HG03045 (cell line): ENCODE results near the gene ATPAF1.
"Not testable (repeated sequence)": the region's sequence is repeated elsewhere in the genome, so short reads cannot be mapped to it uniquely, and the experiment has no call there.

Experiments used
- ATAC-seq: cut with Tn5 transposase; IDR thresholded peaks from one replicate; pipeline ENCODE4 v1.9.1; 2021; ENCODE audit warnings: mild to moderate bottlenecking, moderate library complexity; ENCODE audit not compliant: unreplicated experiment

ATPAF1 gene

DNA sequence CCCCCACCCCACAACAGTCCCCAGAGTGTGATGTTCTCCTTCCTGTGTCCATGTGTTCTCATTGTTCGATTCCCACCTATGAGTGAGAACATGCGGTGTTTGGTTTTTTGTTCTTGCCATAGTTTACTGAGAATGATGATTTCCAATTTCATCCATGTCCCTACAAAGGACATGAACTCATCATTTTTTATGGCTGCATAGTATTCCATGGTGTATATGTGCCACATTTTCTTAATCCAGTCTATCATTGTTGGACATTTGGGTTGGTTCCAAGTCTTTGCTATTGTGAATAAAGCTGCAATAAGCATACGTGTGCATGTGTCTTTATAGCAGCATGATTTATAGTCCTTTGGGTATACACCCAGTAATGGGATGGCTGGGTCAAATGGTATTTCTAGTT lies 17.0 kb downstream of the ATPAF1 start:
- not testable (repeated sequence) for ATAC-seq

DNA sequence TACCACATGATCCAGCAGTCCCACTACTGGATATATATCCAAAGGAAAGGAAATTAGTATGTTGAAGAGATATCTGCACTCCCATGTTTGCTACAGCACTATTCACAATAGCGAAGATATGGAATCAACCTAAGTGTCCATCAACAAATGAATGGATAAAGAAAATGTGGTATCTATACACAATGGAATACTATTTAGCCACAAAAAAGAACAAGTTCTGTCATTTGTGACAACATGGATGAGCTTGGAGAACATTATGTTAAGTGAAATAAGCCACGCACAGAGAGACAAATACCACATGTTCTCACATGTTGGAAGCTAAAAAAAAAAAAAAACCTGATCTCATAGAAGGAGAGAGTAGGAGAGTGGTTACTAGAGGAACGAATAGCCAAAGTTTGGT lies 17.7 kb downstream of the ATPAF1 start:
- ATAC-seq = no peak

- no peak for ATAC-seq
These were observed 18.4 kb downstream of the ATPAF1 start for GRCh38 chr1:46649764-46650163.

DNA sequence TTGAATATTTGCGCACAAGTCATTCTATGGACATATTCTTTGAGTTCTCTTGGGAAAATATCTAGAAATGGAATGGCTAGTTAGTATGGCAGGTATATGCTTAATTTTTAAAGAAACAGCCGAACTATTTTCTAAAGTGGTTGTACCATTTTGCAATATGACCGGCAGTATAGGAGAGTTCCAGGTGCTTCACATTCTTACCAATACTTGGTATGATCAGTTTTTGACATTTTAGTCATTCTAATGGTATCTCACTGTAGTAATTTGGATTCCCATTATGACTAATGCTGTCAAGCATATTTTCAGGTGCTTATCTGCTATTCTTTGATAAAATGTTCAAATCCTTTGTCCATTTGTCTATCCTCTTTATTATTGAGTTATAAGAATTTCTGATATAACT lies 20.6 kb downstream of the ATPAF1 start:
- no peak for ATAC-seq

DNA sequence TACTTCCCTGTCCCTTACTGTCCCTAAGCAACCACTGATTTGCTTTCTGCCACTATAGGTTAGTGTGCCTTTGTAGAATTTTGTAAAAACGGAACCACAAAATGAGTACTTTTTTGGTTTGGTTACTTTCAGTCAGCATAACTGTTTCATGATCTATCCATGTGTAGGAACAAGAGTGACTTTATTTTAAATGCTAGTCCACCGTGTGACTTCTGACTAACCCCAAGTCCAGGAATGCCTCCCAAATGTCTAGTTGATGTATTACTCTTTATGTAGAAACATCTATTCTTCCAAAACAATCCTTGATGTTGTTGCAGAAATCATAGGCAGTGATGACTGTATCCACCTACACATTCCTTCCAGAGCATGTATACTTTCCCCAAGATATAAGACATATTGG lies 21.3 kb downstream of the ATPAF1 start:
- no peak for ATAC-seq

DNA sequence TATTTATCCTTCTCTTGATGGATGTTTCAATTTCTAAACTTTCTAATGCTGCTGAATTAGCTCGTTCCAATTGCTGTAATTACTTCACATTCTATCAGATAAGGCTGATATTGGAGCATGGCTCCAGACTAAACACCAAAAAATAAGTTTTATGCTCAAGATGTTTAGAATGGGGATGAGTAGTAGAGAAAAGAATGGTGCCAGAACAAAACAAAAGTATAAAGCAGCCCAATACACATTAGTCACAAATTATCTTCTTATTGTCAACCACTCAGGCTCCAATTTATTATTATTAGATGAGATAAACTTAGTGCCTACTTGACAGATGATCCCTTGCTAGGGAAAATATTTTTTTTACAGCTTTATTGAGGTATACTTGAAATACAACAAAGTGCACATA lies 21.8 kb downstream of the ATPAF1 start:
- ATAC-seq = no peak

GRCh38 chr1:46645815-46646214 lies 22.3 kb downstream of the ATPAF1 start:
- ATAC-seq = no peak

DNA sequence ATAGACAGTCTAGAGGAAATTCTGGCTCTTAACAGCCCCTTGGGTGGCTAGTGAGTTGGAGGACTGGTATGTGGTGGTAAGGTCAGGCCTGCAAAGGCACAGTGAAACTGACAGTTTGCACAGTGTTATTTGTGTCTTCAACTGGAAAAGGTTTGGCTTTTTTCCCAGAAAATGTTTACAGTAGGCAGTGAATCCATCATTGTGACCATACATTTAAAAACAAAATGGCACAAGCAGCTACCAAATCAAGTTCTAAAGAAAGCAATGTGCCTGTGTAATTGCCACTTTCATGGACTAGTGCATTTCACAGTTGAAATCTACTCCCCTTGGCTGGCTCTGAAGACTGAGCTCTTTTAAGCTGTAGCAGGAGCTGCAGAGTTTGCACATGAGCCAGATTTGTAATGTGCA lies 24.8 kb downstream of the ATPAF1 start:
- no peak for ATAC-seq

GRCh38 chr1:46642115-46642680 lies 26.0 kb downstream of the ATPAF1 start:
- ATAC-seq = no peak

DNA sequence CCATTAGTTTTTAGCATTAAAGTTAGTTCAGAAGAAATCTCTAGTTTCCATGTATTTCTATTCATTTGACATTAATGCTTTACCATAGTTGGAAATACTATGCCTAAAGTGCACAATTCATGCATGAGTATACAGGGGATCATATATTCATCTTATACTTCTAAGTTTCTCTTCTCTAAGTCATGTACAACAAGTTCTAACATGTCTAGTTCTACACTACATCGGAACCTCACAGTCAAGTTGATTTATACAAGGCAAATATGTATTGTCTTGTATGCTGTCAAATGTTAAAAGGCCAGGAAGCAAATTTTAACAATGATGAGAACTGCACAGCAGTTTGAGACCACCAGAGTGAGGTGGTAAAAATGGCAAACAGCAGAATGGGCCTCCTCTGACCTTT lies 28.6 kb downstream of the ATPAF1 start:
- ATAC-seq = no peak

- ATAC-seq = no peak
These were observed 29.2 kb downstream of the ATPAF1 start for GRCh38 chr1:46638921-46639320.

GRCh38 chr1:46637444-46638083 lies 30.6 kb downstream of the ATPAF1 start:
- ATAC-seq = no peak

DNA sequence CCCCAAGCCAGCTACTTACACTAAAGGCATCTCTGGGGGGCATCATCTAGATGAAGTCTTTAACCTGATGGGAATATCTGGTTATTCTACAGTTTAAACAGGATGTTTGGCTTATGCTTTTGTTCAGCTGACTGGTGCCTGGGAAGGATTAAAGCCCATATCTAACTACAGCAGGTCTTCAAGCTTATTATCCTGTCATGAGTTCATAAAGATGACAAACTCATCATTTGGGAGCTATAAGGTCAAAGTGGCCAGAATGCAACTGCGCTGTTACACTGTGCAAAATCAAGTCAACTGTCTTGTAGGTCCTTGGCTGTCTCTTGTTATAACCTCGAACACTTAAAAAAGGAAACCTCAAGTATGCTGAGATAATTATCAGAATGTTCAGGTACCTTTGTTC lies 33.0 kb downstream of the ATPAF1 start:
- no peak for ATAC-seq

DNA sequence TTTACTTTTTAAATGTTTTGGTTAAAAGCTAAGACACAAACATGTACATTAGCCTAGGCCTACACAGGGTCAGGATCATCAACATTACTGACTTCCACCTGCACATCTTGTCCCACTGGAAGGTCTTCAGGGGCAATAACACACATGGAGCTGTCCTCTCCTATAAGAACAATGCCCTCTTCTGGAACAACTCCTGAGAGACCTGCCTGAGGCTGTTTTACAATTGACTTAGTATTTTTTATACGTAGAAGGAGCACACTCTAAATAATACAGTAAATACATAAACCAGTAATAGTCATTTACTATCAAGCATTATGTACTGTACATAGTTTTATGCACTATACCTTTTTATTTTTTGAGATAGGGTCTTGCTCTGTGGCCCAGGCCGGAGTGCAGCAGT lies 37.4 kb downstream of the ATPAF1 start:
- ATAC-seq = no peak

GRCh38 chr1:46623743-46624644 lies 44.2 kb downstream of the ATPAF1 start:
- ATAC-seq = no peak

DNA sequence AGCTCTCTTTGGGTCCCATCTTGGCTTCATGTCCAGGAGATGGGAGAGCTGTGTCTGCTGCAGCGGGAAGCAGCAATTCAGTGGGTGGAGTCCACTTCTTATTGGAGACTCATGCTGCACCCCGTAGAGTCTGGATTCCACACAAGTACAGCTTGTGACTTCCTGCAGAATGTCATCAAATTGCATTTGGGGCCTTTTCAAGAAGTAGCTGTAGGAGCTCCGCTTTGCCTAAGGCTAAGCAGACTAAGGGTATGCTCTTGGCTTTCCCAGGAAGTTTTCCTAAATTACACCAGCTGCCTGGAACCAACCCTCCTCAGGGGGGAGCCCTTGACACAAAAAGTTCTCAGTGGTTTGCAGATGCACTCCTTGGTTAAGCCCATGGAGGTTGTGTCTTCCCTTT lies 45.8 kb downstream of the ATPAF1 start:
- no peak for ATAC-seq

GRCh38 chr1:46621930-46622329 lies 46.2 kb downstream of the ATPAF1 start:
- no peak for ATAC-seq

GRCh38 chr1:46619656-46620258 lies 48.4 kb downstream of the ATPAF1 start:
- no peak for ATAC-seq

DNA sequence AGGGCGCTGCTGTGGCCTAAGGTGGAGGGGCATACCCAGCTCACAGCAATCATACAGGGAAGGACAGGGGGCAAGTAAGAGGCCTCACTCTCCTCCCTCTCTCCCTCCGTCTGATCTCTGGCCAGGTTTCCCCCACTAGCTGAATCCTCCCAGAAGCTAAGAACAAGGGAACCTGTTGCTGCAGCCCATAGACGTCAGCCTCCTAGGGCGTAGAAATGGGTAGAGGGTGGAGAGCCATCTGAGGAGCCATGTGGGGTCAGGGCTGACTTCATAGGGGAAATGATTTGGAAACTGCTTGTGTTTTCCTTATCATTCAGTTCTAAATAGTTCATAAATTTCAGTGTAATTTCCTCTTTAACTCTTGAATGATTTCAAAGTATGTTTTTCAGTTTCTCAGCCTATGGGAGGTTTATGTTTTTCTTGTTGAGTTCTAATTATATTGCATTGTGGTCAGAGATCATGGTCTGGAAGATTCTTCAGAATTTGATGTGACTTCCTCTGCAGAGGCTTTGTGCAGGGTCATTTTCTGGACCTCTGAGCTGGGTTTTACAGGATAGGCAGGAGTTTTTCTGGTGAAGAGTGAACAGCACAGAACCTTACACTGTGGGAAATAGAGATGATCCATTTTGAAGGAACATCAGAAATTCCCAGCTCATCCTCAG lies 49.3 kb downstream of the ATPAF1 start:
- ATAC-seq = no peak

DNA sequence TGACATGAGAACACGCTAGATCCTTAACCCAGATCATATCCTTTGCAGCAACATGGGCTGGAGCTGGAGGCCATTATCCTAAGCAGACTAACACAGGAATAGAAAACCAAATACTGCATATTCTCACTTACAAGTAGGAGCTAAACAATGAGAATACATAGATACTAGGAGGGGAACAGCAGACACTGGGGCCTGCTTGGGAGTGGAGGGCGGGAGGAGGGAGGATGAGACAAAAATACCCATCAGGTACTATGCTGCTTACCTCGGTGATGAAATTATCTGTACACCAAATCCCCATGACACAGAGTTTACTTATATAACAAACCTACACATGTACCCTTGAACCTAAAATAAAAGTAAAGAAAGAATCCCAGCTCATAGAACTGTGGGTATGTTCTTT lies 50.3 kb downstream of the ATPAF1 start:
- ATAC-seq = no peak

DNA sequence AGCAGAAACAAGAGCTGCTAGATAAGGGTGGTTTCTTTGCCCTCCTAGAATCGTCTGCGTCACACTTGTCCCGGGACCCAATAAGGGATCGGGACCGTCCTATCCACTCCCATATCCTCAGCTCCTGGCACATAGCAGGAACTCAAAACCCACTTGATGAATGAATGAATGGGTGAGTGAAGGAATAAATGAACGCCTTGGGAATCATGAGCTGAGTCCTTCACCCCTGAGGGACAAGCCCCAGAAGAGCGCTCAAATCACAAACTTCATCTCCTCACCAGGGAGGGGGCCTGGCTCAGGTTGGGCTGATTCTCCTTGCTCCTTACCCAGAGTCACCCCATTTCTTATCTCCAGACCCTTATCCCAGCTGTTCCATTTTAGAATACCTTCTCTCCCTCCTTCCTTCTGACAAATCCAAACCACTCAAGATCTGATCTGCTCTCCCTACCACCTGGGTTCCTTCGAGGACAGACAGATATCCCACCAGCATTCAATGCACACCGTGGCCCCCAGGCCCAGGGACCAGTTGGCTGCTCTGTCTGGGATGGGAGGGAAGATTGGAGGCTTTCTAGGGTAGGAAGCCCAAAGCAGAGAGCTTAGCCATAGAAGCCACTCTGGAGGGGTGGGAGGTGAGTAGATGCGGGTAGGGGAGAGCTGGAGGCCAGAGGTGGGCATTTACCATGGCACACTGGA lies 50.9 kb downstream of the ATPAF1 start:
- no peak for ATAC-seq
